Measurements from ENCODE around the gene CYP26B1.

CYP26B1 gene

GRCh38 chr2:72150157-72150860, 2.6 kb upstream of the CYP26B1 start:
- peak; percentile 80 for DNase-seq
- Histone ChIP-seq H3K27ac (ENCODE audit: low read length) (no peak overlapping the region), H4K20me1 (ENCODE audit: insufficient read depth, low read length) (no peaks in the 10 kb centered on the region), H3K27me3 (replicated peaks; ENCODE audit: insufficient read depth, low read length) (peaks cover 15% of the 10 kb centered on the region), H3F3A (ENCODE audit: insufficient read depth, low read length) (no peaks in the 10 kb centered on the region), H3K4me3 (ENCODE audit: low read length) (peak overlapping the region; percentile 71), H3K9me3 (replicated peaks; ENCODE audit: insufficient read depth, low read length) (no peaks in the 10 kb centered on the region), H3K36me3 (replicated peaks; ENCODE audit: insufficient read depth, low read length) (no peaks in the 10 kb centered on the region), H3K79me2 (ENCODE audit: low read length) (no peaks in the 10 kb centered on the region), H3K4me2 (ENCODE audit: low read depth, low read length) (peak overlapping the region; percentile 99), H3K9me2 (replicated peaks; ENCODE audit: insufficient read depth, low read length) (no peaks in the 10 kb centered on the region), H2AFZ (ENCODE audit: low read length) (peak overlapping the region; percentile 77), H3K9ac (ENCODE audit: low read length) (no peak overlapping the region), H3K4me1 (ENCODE audit: low read length) (peaks cover 8% of the 10 kb centered on the region; the same call in 1 of the 2 replicates)
- TF ChIP-seq CTCF (IDR thresholded peaks at IDR 0.05; ENCODE audit: low read length) = peak; percentile 78
- no peak for TF ChIP-seq EZH2 (optimal IDR thresholded peaks at IDR 0.05; ENCODE audit: low read depth, low read length)

- H3K9ac ChIP-seq (ENCODE audit: low read length) = no peak overlapping the region
- peak overlapping the region; percentile 71 for H3K4me3 ChIP-seq (ENCODE audit: low read length)
- no peak overlapping the region for H3K27ac ChIP-seq (ENCODE audit: low read length)
- H3F3A ChIP-seq (ENCODE audit: insufficient read depth, low read length) = no peaks in the 10 kb centered on the region
- H3K79me2 ChIP-seq (ENCODE audit: low read length) = no peaks in the 10 kb centered on the region
- H3K9me3 ChIP-seq (replicated peaks; ENCODE audit: insufficient read depth, low read length) = no peaks in the 10 kb centered on the region
- H3K4me1 ChIP-seq (ENCODE audit: low read length) = peaks cover 8% of the 10 kb centered on the region; the same call in 1 of the 2 replicates
- no peaks in the 10 kb centered on the region for H3K9me2 ChIP-seq (replicated peaks; ENCODE audit: insufficient read depth, low read length)
- peak overlapping the region; percentile 99 for H3K4me2 ChIP-seq (ENCODE audit: low read depth, low read length)
- no peak for TF ChIP-seq CTCF (IDR thresholded peaks at IDR 0.05; ENCODE audit: low read length)
- no peak for TF ChIP-seq EZH2phosphoT487 (IDR thresholded peaks at IDR 0.05; ENCODE audit: low read length)
- TF ChIP-seq EZH2 (optimal IDR thresholded peaks at IDR 0.05; ENCODE audit: low read depth, low read length) = no peak
- H2AFZ ChIP-seq (ENCODE audit: low read length) = peak overlapping the region; percentile 77
- H4K20me1 ChIP-seq (ENCODE audit: insufficient read depth, low read length) = no peaks in the 10 kb centered on the region
- H3K36me3 ChIP-seq (replicated peaks; ENCODE audit: insufficient read depth, low read length) = no peaks in the 10 kb centered on the region
- DNase-seq = no peak
- H3K27me3 ChIP-seq (replicated peaks; ENCODE audit: insufficient read depth, low read length) = peaks cover 19% of the 10 kb centered on the region
Measured at GRCh38 chr2:72149556-72150156, 2.0 kb upstream of the CYP26B1 start.

DNA sequence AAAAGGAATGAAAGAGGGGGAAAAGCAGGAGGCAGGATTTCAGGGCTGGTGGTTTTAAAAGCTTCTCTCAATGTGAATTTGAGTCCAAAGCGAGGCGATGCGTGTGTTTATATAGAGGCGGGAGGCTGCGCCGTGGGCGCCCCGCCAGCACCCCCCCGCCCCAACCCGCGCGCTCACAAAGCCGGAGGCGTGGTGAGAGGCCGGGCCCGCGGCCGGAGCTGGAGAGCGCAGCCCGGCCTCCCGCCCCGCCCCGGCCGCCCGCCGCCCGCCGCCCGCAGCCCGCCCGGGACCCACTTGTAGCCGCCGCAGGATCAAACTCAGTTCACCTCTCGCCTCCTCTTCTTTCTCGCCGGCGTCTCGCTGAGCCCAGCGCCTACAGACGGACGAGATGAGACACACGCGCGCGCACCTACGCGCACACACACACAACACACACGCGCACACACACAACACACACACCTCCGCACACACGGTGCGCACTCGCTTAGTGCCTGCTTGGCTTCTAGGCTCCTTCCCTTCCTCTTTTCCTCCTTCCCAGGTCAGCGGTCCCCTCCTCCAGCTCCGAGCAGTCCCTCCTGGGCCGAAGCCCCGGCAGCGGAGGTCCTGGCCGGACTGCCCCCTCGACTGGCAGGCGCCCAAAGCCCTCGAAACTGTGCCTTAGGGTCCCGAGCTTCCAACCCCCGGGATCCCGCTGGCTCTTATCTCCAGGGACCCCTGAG, 1.3 kb upstream of the CYP26B1 start:
- H3K79me2 ChIP-seq (ENCODE audit: low read length) = no peaks in the 10 kb centered on the region
- peaks cover 19% of the 10 kb centered on the region for H3K27me3 ChIP-seq (replicated peaks; ENCODE audit: insufficient read depth, low read length)
- H3K4me3 ChIP-seq (ENCODE audit: low read length) = peak overlapping the region; percentile 73
- no peaks in the 10 kb centered on the region for H4K20me1 ChIP-seq (ENCODE audit: insufficient read depth, low read length)
- H3K4me1 ChIP-seq (ENCODE audit: low read length) = peaks cover 8% of the 10 kb centered on the region; the same call in 1 of the 2 replicates
- no peak for TF ChIP-seq EZH2 (optimal IDR thresholded peaks at IDR 0.05; ENCODE audit: low read depth, low read length)
- TF ChIP-seq EZH2phosphoT487 (IDR thresholded peaks at IDR 0.05; ENCODE audit: low read length) = no peak
- TF ChIP-seq CTCF (IDR thresholded peaks at IDR 0.05; ENCODE audit: low read length) = no peak
- H3K27ac ChIP-seq (ENCODE audit: low read length) = no peak overlapping the region
- H3K9me2 ChIP-seq (replicated peaks; ENCODE audit: insufficient read depth, low read length) = no peaks in the 10 kb centered on the region
- no peak overlapping the region for H3K9ac ChIP-seq (ENCODE audit: low read length)
- H3K4me2 ChIP-seq (ENCODE audit: low read depth, low read length) = peak overlapping the region; percentile 99
- peak; percentile 58 for DNase-seq
- H3K9me3 ChIP-seq (replicated peaks; ENCODE audit: insufficient read depth, low read length) = no peaks in the 10 kb centered on the region
- H3K36me3 ChIP-seq (replicated peaks; ENCODE audit: insufficient read depth, low read length) = no peaks in the 10 kb centered on the region
- H2AFZ ChIP-seq (ENCODE audit: low read length) = peak overlapping the region; percentile 77
- H3F3A ChIP-seq (ENCODE audit: insufficient read depth, low read length) = no peaks in the 10 kb centered on the region

All from MM.1S (cell line).